Measurements from ENCODE around the gene DEGS1.

DNA sequence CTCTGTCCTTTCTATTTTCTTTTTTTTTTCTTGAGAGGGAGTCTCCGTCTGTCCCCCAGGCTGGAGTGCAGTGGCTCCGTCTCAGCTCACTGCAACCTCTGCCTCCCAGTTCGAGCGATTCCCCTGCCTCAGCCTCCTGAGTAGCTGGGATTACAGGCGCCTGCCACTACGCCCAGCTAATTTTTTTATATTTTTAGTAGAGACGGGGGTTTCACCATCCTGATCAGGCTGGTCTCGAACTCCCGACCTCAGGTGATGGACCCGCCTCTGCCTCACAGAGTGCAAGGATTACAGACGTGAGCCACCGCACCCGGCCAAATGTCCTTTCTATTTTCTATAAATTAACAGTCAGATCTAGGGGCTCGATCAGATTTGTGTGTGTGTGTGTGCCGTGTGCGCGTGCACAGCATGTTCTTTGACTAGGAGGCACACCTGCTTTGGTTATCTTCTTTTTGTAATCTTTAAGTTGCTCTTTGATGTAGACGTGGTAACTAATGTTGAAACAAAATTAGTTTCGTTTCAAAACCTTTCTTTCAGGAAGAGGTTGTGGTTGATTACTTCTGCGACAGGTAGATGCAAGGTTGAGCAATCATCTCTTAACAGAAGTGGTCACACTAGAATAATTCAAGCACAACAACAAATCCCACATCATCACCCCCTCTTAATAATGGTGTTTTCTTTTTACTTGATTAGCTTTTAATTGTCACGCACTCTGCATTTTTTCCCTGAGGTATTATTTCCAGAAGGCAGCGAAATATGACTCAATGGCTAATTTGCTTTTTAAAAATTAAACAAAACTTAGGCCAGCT is 779 bp upstream of the DEGS1 start:
- TF ChIP-seq, protein P1, sequence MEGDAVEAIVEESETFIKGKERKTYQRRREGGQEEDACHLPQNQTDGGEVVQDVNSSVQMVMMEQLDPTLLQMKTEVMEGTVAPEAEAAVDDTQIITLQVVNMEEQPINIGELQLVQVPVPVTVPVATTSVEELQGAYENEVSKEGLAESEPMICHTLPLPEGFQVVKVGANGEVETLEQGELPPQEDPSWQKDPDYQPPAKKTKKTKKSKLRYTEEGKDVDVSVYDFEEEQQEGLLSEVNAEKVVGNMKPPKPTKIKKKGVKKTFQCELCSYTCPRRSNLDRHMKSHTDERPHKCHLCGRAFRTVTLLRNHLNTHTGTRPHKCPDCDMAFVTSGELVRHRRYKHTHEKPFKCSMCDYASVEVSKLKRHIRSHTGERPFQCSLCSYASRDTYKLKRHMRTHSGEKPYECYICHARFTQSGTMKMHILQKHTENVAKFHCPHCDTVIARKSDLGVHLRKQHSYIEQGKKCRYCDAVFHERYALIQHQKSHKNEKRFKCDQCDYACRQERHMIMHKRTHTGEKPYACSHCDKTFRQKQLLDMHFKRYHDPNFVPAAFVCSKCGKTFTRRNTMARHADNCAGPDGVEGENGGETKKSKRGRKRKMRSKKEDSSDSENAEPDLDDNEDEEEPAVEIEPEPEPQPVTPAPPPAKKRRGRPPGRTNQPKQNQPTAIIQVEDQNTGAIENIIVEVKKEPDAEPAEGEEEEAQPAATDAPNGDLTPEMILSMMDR (IDR thresholded peaks at IDR 0.05) = no peak
- TF ChIP-seq POLR2A (IDR thresholded peaks at IDR 0.05) = no peak
